Superior temporal gyrus (tissue), 1 donor: ENCODE measurements around the gene KBTBD6.
"Not testable (repeated sequence)": the region's sequence is repeated elsewhere in the genome, so short reads cannot be mapped to it uniquely, and the experiment has no call there.

Experiments used
- DNase-seq: peaks from one replicate; pipeline ENCODE4 v3.0.0-alpha.2; 2016; ENCODE audit errors: extremely low spot score

KBTBD6 gene

GRCh38 chr13:41136396-41137031 lies 3.9 kb upstream of the KBTBD6 start:
- no peak for DNase-seq

GRCh38 chr13:41133951-41134350 lies 1.3 kb upstream of the KBTBD6 start:
- DNase-seq = no peak

DNA sequence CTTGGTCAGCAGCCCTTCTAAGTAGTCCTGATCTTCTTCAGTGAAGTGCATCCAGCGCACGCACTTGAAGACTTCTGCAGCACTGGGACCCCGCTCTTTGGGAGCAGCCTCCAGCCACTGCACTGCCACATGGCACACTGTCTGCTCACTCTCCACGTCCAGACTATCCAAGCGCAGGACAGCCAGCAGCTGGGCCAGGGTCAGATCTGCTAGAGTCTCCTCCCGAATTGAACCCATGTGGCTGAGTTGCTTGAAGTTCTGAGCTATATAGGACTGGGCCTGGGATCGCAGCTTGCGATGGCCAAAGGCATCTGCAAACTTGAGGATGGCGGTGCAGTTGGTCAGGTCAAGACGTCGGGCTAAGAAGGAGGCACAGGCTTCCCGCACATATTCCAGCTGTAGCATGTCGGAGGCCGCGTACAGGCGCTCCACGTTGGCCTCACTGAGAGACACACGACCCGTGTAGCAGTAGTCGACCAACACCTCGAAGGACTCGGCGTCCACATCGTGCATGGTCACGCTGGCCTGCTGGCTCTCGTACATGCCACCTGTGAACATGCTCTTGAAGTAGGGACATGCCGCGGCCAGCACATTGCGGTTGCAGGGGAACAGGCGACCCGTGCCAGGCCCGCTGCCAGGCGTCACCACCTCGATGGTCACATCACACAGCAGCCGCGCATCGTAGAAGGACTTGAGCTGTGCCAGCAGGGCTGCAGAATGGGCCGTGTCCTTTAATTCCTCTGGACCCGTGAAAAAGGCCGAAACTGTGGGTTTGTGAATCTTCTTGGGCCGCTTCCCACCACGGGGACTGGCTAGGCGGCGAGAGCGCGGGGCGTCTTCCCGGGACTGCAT lies 716 bp downstream of the KBTBD6 start:
- not testable (repeated sequence) for DNase-seq

GRCh38 chr13:41131189-41131588 lies 1.4 kb downstream of the KBTBD6 start:
- DNase-seq = not testable (repeated sequence)

- DNase-seq = no peak
Measured at GRCh38 chr13:41130356-41130755, 2.2 kb downstream of the KBTBD6 start.

- peak; percentile 40 for DNase-seq
Measured at GRCh38 chr13:41127701-41128100, 4.9 kb downstream of the KBTBD6 start.

DNA sequence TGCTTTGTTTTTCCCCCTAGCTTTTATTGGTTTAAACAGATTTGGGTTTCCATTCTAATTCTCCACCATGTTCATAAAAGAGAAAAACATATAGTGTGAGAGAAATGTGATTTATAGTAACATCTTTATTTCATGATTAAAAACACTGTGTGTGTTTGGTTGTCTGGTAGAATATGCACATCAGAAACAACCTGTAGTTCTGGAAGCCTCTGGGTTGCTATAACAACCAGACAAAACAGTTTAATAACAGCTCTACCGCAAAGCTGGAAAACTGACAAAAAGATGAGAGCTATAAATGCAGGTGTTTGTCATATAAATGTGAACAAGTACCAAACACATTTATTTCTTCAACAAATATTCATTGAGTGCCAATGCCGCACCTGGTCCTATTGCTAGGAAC lies 9.8 kb downstream of the KBTBD6 start:
- DNase-seq = no peak

DNA sequence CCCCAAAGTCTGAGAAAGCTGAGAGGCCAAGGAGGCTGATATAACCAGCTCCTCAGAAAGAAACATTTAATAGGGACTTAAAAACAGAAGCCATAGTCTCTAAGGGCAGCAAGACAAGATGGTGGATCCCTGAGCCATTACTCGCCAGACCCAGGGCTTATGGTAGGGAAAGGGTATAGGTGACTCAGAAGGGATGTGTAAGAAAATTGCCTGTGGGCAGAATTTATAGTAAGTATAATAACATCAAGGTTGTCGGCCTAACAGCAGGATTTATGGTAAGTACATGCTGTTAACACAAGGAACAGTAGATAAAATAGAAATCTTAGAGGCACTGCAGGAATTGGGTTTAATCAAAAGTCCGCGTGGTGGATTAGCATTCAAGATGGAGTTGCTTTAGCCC lies 14.7 kb downstream of the KBTBD6 start:
- DNase-seq = no peak

GRCh38 chr13:41111454-41111853 lies 21.1 kb downstream of the KBTBD6 start:
- no peak for DNase-seq

GRCh38 chr13:41107584-41108014 lies 25.0 kb downstream of the KBTBD6 start:
- DNase-seq = no peak

DNA sequence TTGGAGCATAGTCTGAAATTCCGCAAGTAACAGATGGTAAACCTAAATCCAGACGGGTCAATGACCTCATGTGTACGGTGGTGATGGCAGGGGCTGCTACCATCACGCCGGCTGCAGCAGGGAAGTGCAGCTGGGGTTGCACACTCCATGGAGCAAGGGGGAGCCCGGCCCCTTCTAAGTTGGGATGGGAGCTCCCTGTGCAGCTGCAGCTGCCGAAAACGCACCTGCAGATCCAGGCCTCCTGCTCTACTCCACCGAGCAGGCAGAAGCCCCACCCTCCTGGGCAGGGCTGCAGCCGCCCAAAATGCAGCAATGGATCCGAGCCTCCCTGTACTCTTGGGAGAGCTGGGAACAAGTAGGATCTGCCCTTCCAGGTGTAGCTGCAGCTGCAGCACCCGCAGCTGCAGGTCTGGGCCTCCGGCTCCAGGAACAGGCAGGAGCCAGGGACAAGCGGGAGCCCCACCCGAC lies 25.5 kb downstream of the KBTBD6 start:
- DNase-seq = no peak

DNA sequence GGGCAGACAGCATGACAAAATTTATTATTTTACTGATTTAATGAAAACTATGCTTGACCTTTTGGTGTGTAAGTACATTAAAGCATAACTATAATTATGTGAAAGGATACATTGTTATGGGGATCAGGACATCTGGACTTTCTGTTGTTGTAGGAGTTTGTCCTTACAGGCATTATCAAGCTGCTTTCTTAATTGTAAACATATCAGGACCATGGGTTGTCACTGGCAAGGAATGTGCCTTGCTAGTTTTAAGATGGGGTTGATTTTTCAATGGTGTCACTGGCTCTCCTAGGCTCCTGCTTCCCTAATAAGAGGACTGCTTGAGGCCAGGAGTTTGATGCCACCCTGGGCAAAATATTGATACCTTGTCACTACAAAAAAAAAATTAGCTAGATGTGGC lies 32.6 kb downstream of the KBTBD6 start:
- DNase-seq = no peak

- DNase-seq = no peak
Measured at GRCh38 chr13:41098761-41099160, 33.8 kb downstream of the KBTBD6 start.

DNA sequence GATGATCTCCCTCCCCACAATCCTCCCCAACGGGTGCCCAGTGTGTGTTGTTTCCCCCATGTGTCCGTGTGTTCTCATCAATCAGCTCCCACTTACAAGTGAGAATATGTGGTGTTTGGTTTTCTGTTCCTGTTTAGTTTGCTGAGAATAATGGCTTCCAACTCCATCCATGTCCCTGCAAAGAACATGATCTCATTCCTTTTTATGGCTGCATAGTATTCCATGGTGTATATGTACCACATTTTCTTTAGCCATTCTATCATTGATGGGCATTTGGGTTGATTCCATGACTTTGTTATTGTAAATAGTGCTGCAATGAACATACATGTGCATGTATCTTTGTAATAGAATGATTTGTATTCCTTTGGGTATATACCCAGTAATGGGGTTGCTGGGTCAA lies 36.9 kb downstream of the KBTBD6 start:
- DNase-seq = not testable (repeated sequence)

GRCh38 chr13:41085961-41086585 lies 46.5 kb downstream of the KBTBD6 start:
- DNase-seq = no peak

GRCh38 chr13:41079725-41080124 lies 52.9 kb downstream of the KBTBD6 start:
- no peak for DNase-seq
